NCI-H146 treated with DMSO at 0.1 percent for 48 hours (cell line): Measurements from ENCODE around the gene HSPA14.
"Not testable (repeated sequence)": the region's sequence is repeated elsewhere in the genome, so short reads cannot be mapped to it uniquely, and the experiment has no call there.

Experiments
- DNase-seq: peaks from one replicate; lab custom pipeline; 2025; ENCODE audit not compliant: unreplicated experiment; lab: John Stamatoyannopoulos, UW

HSPA14 gene

DNA sequence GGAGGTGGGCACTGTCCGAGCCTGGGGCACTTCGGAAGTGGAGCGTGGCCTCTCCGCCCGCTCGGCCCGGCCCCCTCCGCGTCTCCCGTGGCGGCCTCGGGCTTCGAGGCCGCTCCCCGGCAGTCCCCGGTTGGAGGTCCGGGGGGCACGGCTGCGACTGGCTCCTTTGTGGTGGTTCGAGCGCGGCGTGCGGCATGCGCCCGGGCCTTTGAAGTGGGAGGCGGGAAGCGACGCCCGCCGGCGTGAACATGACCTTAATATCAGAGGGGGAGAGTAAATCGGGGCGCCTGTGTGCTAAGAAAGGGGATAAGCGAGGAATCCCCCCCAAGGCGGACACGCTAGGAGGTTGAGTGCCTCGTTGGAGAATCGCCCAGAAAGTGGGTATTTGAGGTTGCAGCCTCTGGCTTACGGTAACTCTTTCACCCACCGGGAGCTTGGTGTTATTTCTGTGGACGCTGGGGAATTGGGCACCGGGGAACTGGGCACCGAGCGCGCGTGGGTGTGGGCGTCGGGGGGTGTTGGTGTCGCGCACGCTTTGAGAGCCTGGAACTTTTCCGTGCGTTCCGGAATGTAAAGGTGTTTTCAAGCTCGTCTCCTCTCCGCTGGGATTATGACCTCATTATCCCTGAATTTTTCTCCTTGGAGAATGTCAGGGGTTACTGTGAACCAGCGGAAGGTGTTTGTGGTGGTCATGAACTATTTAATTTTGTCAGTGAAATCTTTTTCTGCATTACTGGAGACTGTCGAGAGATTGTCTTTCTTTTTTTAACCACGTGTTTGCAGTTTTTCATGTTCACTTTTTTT, 41.2 kb downstream of the HSPA14 start:
- no peak for DNase-seq

DNA sequence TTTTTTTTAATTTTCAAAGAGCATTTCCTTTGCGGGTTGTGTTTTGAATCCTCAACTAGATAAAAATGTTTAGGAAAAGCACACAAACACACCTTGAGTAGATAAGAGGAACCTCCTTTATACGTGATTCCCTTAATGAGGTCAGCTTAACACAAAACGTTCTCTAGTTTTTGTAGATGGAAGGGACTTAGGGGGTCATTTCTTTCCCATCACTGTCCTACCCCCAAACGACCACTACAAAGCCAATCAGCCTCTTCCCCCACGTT, 41.8 kb downstream of the HSPA14 start:
- no peak for DNase-seq

DNA sequence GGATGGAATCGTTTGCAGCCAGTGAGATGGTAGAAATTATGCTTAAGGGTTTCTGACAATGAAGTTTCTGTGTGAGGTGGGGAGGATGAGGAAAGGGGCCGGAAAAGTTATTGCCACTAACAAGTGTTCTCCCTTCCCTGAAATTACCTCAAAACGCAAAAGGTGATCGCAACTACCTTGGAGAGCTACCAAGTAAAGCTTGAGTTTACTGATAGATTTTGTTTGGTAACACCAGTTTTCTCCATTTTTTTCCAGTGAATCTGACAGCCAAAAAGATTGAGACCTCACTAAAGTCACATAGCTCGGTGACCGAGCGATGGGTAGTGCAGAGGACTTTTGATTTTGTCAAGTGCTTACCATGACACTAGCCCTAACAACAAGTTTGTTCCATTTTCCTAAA, 42.1 kb downstream of the HSPA14 start:
- DNase-seq = no peak

- no peak for DNase-seq
Observed at GRCh38 chr10:14884082-14884481, 46.0 kb downstream of the HSPA14 start.

- no peak for DNase-seq
Observed at GRCh38 chr10:14889318-14889717, 51.2 kb downstream of the HSPA14 start.

GRCh38 chr10:14891151-14891550, 53.0 kb downstream of the HSPA14 start:
- DNase-seq = no peak

GRCh38 chr10:14904316-14904732, 66.2 kb downstream of the HSPA14 start:
- no peak for DNase-seq

GRCh38 chr10:14904864-14905263, 66.8 kb downstream of the HSPA14 start:
- no peak for DNase-seq

GRCh38 chr10:14905890-14906289, 67.8 kb downstream of the HSPA14 start:
- DNase-seq = no peak

DNA sequence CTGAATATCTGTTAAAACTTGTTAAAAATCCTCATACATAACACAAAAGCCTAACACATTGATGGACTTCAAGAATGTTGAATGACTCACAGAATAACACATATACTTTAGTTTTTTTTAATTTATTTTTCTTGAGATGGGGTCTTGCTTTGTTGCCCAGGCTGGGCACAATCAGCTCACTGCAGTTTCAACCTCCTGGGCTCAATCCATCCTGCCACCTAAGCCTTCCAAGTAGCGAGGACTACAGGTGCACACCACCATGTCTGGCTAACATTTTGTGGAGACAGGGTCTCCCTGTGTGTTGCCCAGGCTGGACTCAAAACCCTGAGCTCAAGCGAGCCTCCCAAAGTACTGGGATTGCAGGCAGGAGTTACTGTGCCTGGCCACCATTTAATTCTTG, 68.7 kb downstream of the HSPA14 start:
- no peak for DNase-seq

DNA sequence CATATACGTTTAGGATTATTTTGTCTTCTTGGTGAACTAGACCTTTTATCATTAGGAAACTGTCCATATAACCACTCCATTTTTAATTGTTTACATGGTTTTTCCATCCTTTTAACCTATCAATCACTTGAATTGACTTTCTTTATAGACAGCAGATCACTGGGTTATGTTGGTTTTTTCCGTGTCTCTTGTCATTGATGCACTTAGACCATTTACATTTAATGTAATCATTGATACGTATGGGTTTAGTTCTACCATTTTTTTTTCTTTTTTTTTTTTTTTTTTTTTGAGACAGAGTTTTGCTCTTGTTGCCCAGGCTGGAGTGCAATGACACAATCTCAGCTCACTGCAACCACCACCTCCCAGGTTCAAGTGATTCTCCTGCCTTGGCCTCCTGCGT, 69.5 kb downstream of the HSPA14 start:
- DNase-seq = not testable (repeated sequence)

- no peak for DNase-seq
Observed at GRCh38 chr10:14909101-14909500, 71.0 kb downstream of the HSPA14 start.

GRCh38 chr10:14910953-14911352, 72.8 kb downstream of the HSPA14 start:
- DNase-seq = no peak

DNA sequence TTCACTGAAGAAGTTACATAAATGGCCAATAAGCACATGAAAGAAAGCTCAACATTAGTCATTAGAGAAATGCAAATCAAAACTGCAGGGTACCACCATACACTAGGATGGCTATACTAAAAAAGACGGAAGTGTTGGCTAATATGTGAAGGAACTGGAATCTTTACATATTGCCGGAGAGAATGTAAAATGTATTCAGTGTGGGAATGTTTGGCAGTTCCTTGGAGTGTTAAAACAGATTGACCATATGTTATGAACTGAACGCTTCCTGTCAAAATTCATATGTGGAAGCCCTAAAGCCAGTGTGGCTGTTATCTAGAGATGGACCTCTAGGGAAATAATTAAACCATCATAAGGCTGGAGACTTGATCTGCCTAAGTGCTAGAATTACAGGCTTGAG, 73.7 kb downstream of the HSPA14 start:
- no peak for DNase-seq

GRCh38 chr10:14916600-14916999, 78.5 kb downstream of the HSPA14 start:
- DNase-seq = no peak

DNA sequence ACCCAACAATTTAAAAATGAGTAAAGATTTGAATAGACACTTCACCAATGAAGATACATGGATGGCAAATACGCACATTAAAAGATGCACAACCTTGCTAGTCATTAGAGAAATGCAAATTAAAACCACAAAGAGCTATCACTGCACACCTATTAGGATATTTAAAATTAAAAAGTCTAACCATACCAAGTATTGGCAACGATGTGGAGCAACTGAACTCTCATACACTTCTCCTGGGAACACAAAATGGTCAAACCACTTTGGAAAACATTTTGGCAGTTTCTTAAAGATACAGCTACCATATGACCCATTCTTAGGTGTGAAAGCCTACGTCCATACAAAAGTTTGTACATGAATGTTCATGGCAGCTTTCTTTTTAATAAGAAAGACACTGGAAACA, 79.7 kb downstream of the HSPA14 start:
- DNase-seq = no peak

GRCh38 chr10:14918964-14919363, 80.9 kb downstream of the HSPA14 start:
- DNase-seq = no peak
